ENCODE measurements around the gene BTBD18. TPM values are rescaled to one million over a fixed set of nuclear protein-coding genes. Genes with fewer than 3 reads are reported as not detected.

Gene BTBD18
- total and polyA plus RNA-seq, 2 of the 13 experiments (the other 11 are each of a cell fraction or from before 2014, with no cell fraction given): not detected

GRCh38 chr11:57778318-57779037 lies 26.9 kb upstream of the BTBD18 start (continued):
- TF ChIP-seq ZNF564 (CRISPR knock-in tag; IDR thresholded peaks at IDR 0.05) (no peak), ZNF776 (CRISPR knock-in tag; IDR thresholded peaks at IDR 0.05) (no peak), ZNF276 (CRISPR knock-in tag; IDR thresholded peaks at IDR 0.05; ENCODE audit: low read depth) (no peak), IKZF5 (CRISPR knock-in tag; IDR thresholded peaks at IDR 0.05) (peak; percentile 81), ZNF780A (CRISPR knock-in tag; IDR thresholded peaks at IDR 0.05) (0 out of 2 replicates have a peak, but pooled peaks have one; percentile 46), ZBTB25 (CRISPR knock-in tag; IDR thresholded peaks at IDR 0.05) (no peak), KDM6A (CRISPR knock-in tag; IDR thresholded peaks at IDR 0.05; ENCODE audit: low read depth) (peak; percentile 89), ZNF441 (CRISPR knock-in tag; IDR thresholded peaks at IDR 0.05; ENCODE audit: borderline replicate concordance) (no peak; the same call in 1 of the 2 replicates), ZNF530 (CRISPR knock-in tag; IDR thresholded peaks at IDR 0.05; ENCODE audit: low read depth) (no peak), FOSL1 (CRISPR knock-in tag; IDR thresholded peaks at IDR 0.05; ENCODE audit: borderline replicate concordance) (no peak), FIP1L1 (IDR thresholded peaks at IDR 0.05; ENCODE audit: borderline replicate concordance, insufficient read depth, low read depth, low read length) (no peak), ZNF414 (CRISPR knock-in tag; IDR thresholded peaks at IDR 0.05) (no peak), ZNF282 (IDR thresholded peaks at IDR 0.05; ENCODE audit: partially characterized antibody) (no peak), ZFP36L1 (CRISPR knock-in tag; IDR thresholded peaks at IDR 0.05) (no peak), MED8 (CRISPR knock-in tag; IDR thresholded peaks at IDR 0.05; ENCODE audit: insufficient replicate concordance) (peak; percentile 21), ZNF879 (CRISPR knock-in tag; IDR thresholded peaks at IDR 0.05) (no peak), ZNF83 (CRISPR knock-in tag; IDR thresholded peaks at IDR 0.05; ENCODE audit: borderline replicate concordance) (no peak), ZNF556 (CRISPR knock-in tag; IDR thresholded peaks at IDR 0.05; ENCODE audit: borderline replicate concordance) (0 out of 2 replicates have a peak, but pooled peaks have one; percentile 39), ARNT2 (CRISPR knock-in tag; IDR thresholded peaks at IDR 0.05; ENCODE audit: low read depth) (no peak; the same call in 1 of the 2 replicates), RXRA (CRISPR knock-in tag; IDR thresholded peaks at IDR 0.05) (peak; percentile 67; the same call in 1 of the 2 replicates), PAXIP1 (CRISPR knock-in tag; conservative IDR thresholded peaks at IDR 0.05) (peak; percentile 94)

Measured in HepG2 (cell line).